ENCODE data around the gene MYRFL. TPM values are rescaled to one million over a fixed set of nuclear protein-coding genes. Genes with fewer than 3 reads are reported as not detected.

Gene MYRFL
- total RNA-seq, 2 donors from 2014 or later = 0.37 to 0.45 TPM

DNA sequence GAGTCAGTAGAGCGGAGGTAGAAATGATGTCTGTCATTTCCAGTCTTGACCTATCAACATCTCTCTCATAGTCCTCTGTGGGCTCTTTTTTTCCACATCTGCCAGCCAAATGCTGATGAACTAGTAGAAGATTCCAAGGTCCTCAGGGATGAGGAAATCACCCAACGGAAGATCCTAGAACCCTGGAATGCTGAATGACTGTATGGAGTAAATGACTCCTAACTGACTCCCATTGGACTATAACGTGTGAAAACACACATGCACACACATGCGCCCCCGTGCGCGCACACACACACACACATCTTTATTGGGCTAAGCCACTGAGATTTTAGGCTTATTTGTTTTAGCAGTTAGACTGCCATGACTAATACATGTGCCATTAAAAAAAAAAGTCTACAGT is 159.2 kb downstream of the MYRFL start:
- intact Hi-C loops (cut with DNase I) = no loop called here
- Histone ChIP-seq H3K9ac (ENCODE audit: low read depth in 2 of 2, low read length in 2 of 2) (no peak overlapping the region), H3K27ac (no peak overlapping the region), H3K36me3 (no peaks in the 10 kb centered on the region), H3K9me3 (no peaks in the 10 kb centered on the region), H3K4me3 (no peak overlapping the region), H3K4me1 (no peaks in the 10 kb centered on the region), H3K27me3 (no peaks in the 10 kb centered on the region)
- DNase-seq = no peak
- TF ChIP-seq, protein P1, sequence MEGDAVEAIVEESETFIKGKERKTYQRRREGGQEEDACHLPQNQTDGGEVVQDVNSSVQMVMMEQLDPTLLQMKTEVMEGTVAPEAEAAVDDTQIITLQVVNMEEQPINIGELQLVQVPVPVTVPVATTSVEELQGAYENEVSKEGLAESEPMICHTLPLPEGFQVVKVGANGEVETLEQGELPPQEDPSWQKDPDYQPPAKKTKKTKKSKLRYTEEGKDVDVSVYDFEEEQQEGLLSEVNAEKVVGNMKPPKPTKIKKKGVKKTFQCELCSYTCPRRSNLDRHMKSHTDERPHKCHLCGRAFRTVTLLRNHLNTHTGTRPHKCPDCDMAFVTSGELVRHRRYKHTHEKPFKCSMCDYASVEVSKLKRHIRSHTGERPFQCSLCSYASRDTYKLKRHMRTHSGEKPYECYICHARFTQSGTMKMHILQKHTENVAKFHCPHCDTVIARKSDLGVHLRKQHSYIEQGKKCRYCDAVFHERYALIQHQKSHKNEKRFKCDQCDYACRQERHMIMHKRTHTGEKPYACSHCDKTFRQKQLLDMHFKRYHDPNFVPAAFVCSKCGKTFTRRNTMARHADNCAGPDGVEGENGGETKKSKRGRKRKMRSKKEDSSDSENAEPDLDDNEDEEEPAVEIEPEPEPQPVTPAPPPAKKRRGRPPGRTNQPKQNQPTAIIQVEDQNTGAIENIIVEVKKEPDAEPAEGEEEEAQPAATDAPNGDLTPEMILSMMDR (IDR thresholded peaks at IDR 0.05) = no peak

GRCh38 chr12:69985656-69986055 is 160.6 kb downstream of the MYRFL start:
- Histone ChIP-seq H3K4me1 (no peaks in the 10 kb centered on the region), H3K27ac (peak overlapping the region; percentile 32), H3K9me3 (no peaks in the 10 kb centered on the region), H3K36me3 (no peaks in the 10 kb centered on the region), H3K4me3 (no peak overlapping the region), H3K9ac (ENCODE audit: low read depth in 2 of 2, low read length in 2 of 2) (no peak overlapping the region), H3K27me3 (no peaks in the 10 kb centered on the region)
- TF ChIP-seq, protein P1 (IDR thresholded peaks at IDR 0.05) = peak; percentile 45
- intact Hi-C loops (cut with DNase I) = no loop called here
- DNase-seq = peak; percentile 52

- DNase-seq = no peak
- H3K36me3 ChIP-seq = no peaks in the 10 kb centered on the region
- no peak overlapping the region for H3K9ac ChIP-seq (ENCODE audit: low read depth in 2 of 2, low read length in 2 of 2)
- no peaks in the 10 kb centered on the region for H3K27me3 ChIP-seq
- TF ChIP-seq, protein P1 (IDR thresholded peaks at IDR 0.05) = no peak
- peak overlapping the region; percentile 32 for H3K27ac ChIP-seq
- no peak overlapping the region for H3K4me3 ChIP-seq
- no peaks in the 10 kb centered on the region for H3K4me1 ChIP-seq
- intact Hi-C loops (cut with DNase I) = no loop called here
- no peaks in the 10 kb centered on the region for H3K9me3 ChIP-seq
These were observed 161.1 kb downstream of the MYRFL start for GRCh38 chr12:69986114-69986513.

DNA sequence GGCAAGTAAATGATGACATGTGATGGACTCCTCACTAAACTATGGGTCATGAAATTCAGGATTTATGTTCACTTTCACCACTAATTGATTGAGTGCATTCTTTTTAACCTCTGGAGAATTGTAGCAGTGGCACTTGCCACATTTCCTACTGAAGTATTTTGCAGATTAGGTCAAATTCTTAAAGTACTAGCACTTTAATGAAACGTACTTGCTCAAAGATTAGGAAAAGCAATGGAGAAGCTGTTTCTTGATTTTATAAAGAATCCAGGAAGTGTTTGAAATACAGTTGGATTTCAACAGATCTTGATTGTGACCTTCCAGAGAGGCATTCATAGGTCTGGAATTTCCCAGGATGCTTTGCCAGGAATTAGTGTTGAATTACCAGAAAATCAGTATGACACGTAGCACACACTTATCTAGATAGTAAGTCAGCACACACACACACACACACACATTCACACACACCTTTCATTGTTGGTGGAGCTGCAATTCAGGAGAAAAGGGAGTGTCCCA is 162.6 kb downstream of the MYRFL start:
- Histone ChIP-seq H3K27ac (peak overlapping the region; percentile 26), H3K27me3 (no peaks in the 10 kb centered on the region), H3K36me3 (no peaks in the 10 kb centered on the region), H3K4me3 (no peak overlapping the region), H3K4me1 (no peaks in the 10 kb centered on the region), H3K9ac (ENCODE audit: low read depth in 2 of 2, low read length in 2 of 2) (no peak overlapping the region), H3K9me3 (no peaks in the 10 kb centered on the region)
- peak; percentile 75 for DNase-seq
- intact Hi-C loops (cut with DNase I) = no loop called here
- TF ChIP-seq, protein P1 (IDR thresholded peaks at IDR 0.05) = no peak

DNA sequence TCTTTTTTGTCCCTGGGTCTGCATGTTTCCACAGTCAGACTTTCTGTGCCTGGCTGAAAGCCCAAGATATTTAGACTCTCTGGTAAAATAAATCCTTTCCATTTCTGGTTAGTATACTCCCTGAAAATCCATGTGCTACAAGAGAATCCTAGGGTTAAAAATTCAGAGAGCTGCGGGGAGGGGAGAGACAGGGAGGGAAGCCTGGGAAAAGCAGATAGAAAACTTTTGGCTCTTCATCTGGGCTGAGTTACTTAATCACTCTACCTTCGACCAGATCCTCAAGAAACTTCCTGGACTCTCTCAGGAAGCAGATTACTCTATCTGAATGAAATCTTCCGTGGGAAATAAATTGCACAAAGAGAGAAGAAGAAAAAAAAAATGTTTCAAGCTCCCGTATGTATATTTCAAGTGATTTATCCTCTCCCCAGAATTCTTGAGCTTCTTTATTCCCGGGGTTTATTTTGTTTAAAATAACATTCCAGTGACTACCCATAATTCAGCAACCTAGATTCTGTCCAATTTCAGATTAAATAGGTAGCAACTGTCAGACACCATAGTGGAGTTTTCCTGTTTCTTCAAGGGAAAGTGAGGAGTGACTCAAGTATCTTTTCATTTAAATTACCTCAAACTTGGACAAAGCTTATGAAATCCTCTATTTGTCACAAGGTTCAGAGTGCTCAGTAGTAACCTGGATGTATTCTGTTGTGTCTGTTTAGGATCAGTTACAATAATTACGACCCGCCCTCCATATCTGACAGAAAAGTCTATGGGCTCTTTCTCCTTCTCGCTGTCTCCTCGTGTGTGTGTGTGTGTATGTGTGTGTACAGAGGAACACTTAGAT is 163.7 kb downstream of the MYRFL start:
- Histone ChIP-seq H3K9ac (ENCODE audit: low read depth in 2 of 2, low read length in 2 of 2) (peak overlapping the region; percentile 30 to 43), H3K27me3 (no peaks in the 10 kb centered on the region), H3K4me1 (no peaks in the 10 kb centered on the region), H3K27ac (peak overlapping the region; percentile 26), H3K9me3 (no peaks in the 10 kb centered on the region), H3K4me3 (no peak overlapping the region), H3K36me3 (no peaks in the 10 kb centered on the region)
- DNase-seq = no peak
- intact Hi-C loops (cut with DNase I) = no loop called here
- TF ChIP-seq, protein P1 (IDR thresholded peaks at IDR 0.05) = no peak
